Measurements from ENCODE around the gene NETO2. TPM values are rescaled to one million over a fixed set of nuclear protein-coding genes. Genes with fewer than 3 reads are reported as not detected.
A peak's percentile ranks its signal among the peaks of the same experiment; 100 is the strongest.

Gene NETO2
- total RNA-seq, 1 donor from 2014 or later = 28.0 TPM

GRCh38 chr16:47045023-47045422 lies 98.7 kb downstream of the NETO2 start:
- intact Hi-C loops (cut with micrococcal nuclease) = no loop called here
- Mint-ChIP-seq H3K9me3 (no peaks in the 10 kb centered on the region), H3K4me3 (no peak overlapping the region), H3K27me3 (ENCODE audit: insufficient read depth) (peaks cover 3% of the 10 kb centered on the region), H3K4me1 (ENCODE audit: low read depth) (peaks cover 17% of the 10 kb centered on the region), H3K36me3 (ENCODE audit: low read depth) (no peaks in the 10 kb centered on the region), H3K27ac (no peak overlapping the region)
- no peak for DNase-seq (ENCODE audit: low spot score)

- no peak for DNase-seq (ENCODE audit: low spot score)
- intact Hi-C loops (cut with micrococcal nuclease) = no loop called here
- Mint-ChIP-seq H3K27me3 (ENCODE audit: insufficient read depth) (peaks cover 7% of the 10 kb centered on the region), H3K4me3 (no peak overlapping the region), H3K36me3 (ENCODE audit: low read depth) (no peaks in the 10 kb centered on the region), H3K4me1 (ENCODE audit: low read depth) (peaks cover 17% of the 10 kb centered on the region), H3K27ac (no peak overlapping the region), H3K9me3 (no peaks in the 10 kb centered on the region)
These were observed 99.6 kb downstream of the NETO2 start for GRCh38 chr16:47043970-47044684.

GRCh38 chr16:47043200-47043599 lies 100.5 kb downstream of the NETO2 start:
- no peak for DNase-seq (ENCODE audit: low spot score)
- H3K36me3 Mint-ChIP-seq (ENCODE audit: low read depth) = no peaks in the 10 kb centered on the region
- H3K4me1 Mint-ChIP-seq (ENCODE audit: low read depth) = peaks cover 17% of the 10 kb centered on the region
- no peak overlapping the region for H3K27ac Mint-ChIP-seq
- no peaks in the 10 kb centered on the region for H3K9me3 Mint-ChIP-seq
- no peak overlapping the region for H3K4me3 Mint-ChIP-seq
- intact Hi-C loops (cut with micrococcal nuclease) = no loop called here
- peaks cover 8% of the 10 kb centered on the region for H3K27me3 Mint-ChIP-seq (ENCODE audit: insufficient read depth)

- Mint-ChIP-seq H3K9me3 (no peaks in the 10 kb centered on the region), H3K4me3 (peak overlapping the region; percentile 81), H3K27me3 (ENCODE audit: insufficient read depth) (peaks cover 14% of the 10 kb centered on the region), H3K36me3 (ENCODE audit: low read depth) (no peaks in the 10 kb centered on the region), H3K4me1 (ENCODE audit: low read depth) (peaks cover 4% of the 10 kb centered on the region), H3K27ac (no peak overlapping the region)
- peak; percentile 85 for DNase-seq (ENCODE audit: low spot score)
- intact Hi-C loops (cut with micrococcal nuclease) = loop anchor here (1.0 to 5.0 kb wide), 10 partner anchors 19 to 1127 kb away; partner anchors contain the start of genes ITFG1, ORC6, PHKB and VPS35
These were observed 105.8 kb downstream of the NETO2 start for GRCh38 chr16:47037746-47038458.

GRCh38 chr16:47037396-47037745 lies 106.4 kb downstream of the NETO2 start:
- Mint-ChIP-seq H3K27ac (peak overlapping the region; percentile 29), H3K4me1 (ENCODE audit: low read depth) (peaks cover under 1% of the 10 kb centered on the region), H3K36me3 (ENCODE audit: low read depth) (no peaks in the 10 kb centered on the region), H3K27me3 (ENCODE audit: insufficient read depth) (peaks cover 14% of the 10 kb centered on the region), H3K9me3 (no peaks in the 10 kb centered on the region), H3K4me3 (peak overlapping the region; percentile 81)
- intact Hi-C loops (cut with micrococcal nuclease) = loop anchor here (1.0 to 5.0 kb wide), 10 partner anchors 19 to 1127 kb away; partner anchors contain the start of genes ITFG1, ORC6, PHKB and VPS35
- no peak for DNase-seq (ENCODE audit: low spot score)

GRCh38 chr16:47036201-47036600 lies 107.5 kb downstream of the NETO2 start:
- Mint-ChIP-seq H3K36me3 (ENCODE audit: low read depth) (no peaks in the 10 kb centered on the region), H3K4me1 (ENCODE audit: low read depth) (no peaks in the 10 kb centered on the region), H3K4me3 (peak overlapping the region; percentile 73), H3K27me3 (ENCODE audit: insufficient read depth) (peaks cover 14% of the 10 kb centered on the region), H3K27ac (no peak overlapping the region), H3K9me3 (no peaks in the 10 kb centered on the region)
- no peak for DNase-seq (ENCODE audit: low spot score)
- intact Hi-C loops (cut with micrococcal nuclease) = loop anchor here (2.0 to 5.0 kb wide), 4 partner anchors 17 to 1129 kb away; partner anchors contain the start of genes ITFG1, ORC6, PHKB and VPS35

- no peak for DNase-seq (ENCODE audit: low spot score)
- no peaks in the 10 kb centered on the region for H3K36me3 Mint-ChIP-seq (ENCODE audit: low read depth)
These were observed 108.3 kb downstream of the NETO2 start for GRCh38 chr16:47035436-47035835.

GRCh38 chr16:47034455-47034854 lies 109.3 kb downstream of the NETO2 start:
- no peak for DNase-seq (ENCODE audit: low spot score)
- Mint-ChIP-seq H3K4me3 (no peak overlapping the region), H3K36me3 (ENCODE audit: low read depth) (no peaks in the 10 kb centered on the region), H3K4me1 (ENCODE audit: low read depth) (no peaks in the 10 kb centered on the region), H3K27ac (no peak overlapping the region), H3K9me3 (no peaks in the 10 kb centered on the region), H3K27me3 (ENCODE audit: insufficient read depth) (peaks cover 10% of the 10 kb centered on the region)
- intact Hi-C loops (cut with micrococcal nuclease) = no loop called here

More at GRCh38 chr16:47035436-47035835, 108.3 kb downstream of the NETO2 start:
- Mint-ChIP-seq H3K27me3 (ENCODE audit: insufficient read depth) (peaks cover 14% of the 10 kb centered on the region), H3K27ac (no peak overlapping the region), H3K9me3 (no peaks in the 10 kb centered on the region), H3K4me3 (no peak overlapping the region), H3K4me1 (ENCODE audit: low read depth) (no peaks in the 10 kb centered on the region)
- intact Hi-C loops (cut with micrococcal nuclease) = loop anchor here (5.0 kb wide), 1 partner anchor 348 kb away; the partner anchor contains the start of genes ORC6 and VPS35

GRCh38 chr16:47033176-47033575 lies 110.6 kb downstream of the NETO2 start:
- Mint-ChIP-seq H3K9me3 (no peaks in the 10 kb centered on the region), H3K27me3 (ENCODE audit: insufficient read depth) (peaks cover 6% of the 10 kb centered on the region), H3K27ac (no peak overlapping the region), H3K4me3 (no peak overlapping the region), H3K36me3 (ENCODE audit: low read depth) (no peaks in the 10 kb centered on the region), H3K4me1 (ENCODE audit: low read depth) (no peaks in the 10 kb centered on the region)
- DNase-seq (ENCODE audit: low spot score) = no peak
- intact Hi-C loops (cut with micrococcal nuclease) = no loop called here

GRCh38 chr16:47029724-47030123 lies 114.0 kb downstream of the NETO2 start:
- Mint-ChIP-seq H3K36me3 (ENCODE audit: low read depth) (no peaks in the 10 kb centered on the region), H3K27ac (no peak overlapping the region), H3K4me3 (no peak overlapping the region), H3K9me3 (no peaks in the 10 kb centered on the region), H3K4me1 (ENCODE audit: low read depth) (no peaks in the 10 kb centered on the region), H3K27me3 (ENCODE audit: insufficient read depth) (peaks cover 2% of the 10 kb centered on the region)
- intact Hi-C loops (cut with micrococcal nuclease) = no loop called here
- no peak for DNase-seq (ENCODE audit: low spot score)

GRCh38 chr16:47028767-47029377 lies 114.9 kb downstream of the NETO2 start:
- no peak overlapping the region for H3K4me3 Mint-ChIP-seq
- H3K4me1 Mint-ChIP-seq (ENCODE audit: low read depth) = no peaks in the 10 kb centered on the region
- DNase-seq (ENCODE audit: low spot score) = no peak
- H3K9me3 Mint-ChIP-seq = no peaks in the 10 kb centered on the region
- intact Hi-C loops (cut with micrococcal nuclease) = no loop called here
- no peak overlapping the region for H3K27ac Mint-ChIP-seq
- no peaks in the 10 kb centered on the region for H3K36me3 Mint-ChIP-seq (ENCODE audit: low read depth)
- H3K27me3 Mint-ChIP-seq (ENCODE audit: insufficient read depth) = peaks cover 2% of the 10 kb centered on the region
